NCI-H2196 treated with DMSO at 0.1 percent for 48 hours (cell line): Measurements from ENCODE around the gene TAOK3.
A peak's percentile ranks its signal among the peaks of the same experiment; 100 is the strongest.

Source experiments
- DNase-seq: peaks from one replicate; lab custom pipeline; 2025; ENCODE audit not compliant: unreplicated experiment; lab: John Stamatoyannopoulos, UW

TAOK3 gene

DNA sequence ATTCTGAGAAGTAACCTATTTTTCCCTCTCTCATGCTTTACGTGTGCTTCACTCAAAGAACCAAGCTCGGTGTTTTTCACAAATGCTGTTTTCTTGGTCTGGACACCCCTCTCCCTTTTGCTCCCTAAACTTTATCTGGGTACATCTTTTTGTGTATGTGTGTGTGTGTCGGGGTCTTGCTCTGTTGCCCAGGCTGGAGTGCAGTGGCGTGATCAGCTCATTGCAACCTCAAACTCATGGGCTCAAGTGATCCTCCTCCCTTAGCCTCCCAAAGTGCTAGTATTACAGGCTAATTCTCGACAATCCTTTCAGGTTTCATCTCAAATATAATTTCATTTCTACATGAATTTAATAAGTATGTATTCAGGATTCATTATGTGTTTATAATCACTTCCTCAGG lies 153.6 kb downstream of the TAOK3 start:
- DNase-seq: no peak

GRCh38 chr12:118213452-118213851 lies 159.3 kb downstream of the TAOK3 start:
- DNase-seq: no peak

DNA sequence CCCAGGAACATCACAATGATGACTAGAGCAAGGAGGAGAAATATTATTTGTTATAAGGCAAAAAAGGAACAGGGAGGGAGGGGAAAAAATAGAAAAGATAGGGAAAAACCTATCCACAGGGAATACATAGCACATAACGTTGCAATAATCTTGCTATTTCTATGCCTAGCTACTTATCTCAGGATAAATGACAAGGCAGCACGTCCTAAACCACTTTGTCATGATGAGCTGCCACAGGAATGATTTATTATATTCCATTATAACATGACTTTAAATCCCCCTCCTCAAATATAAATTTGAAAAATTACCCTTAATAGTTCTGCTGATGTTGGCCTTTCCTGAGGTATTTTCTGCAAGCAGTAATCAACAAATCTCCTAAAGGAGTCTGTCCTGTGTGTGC lies 160.1 kb downstream of the TAOK3 start:
- no peak for DNase-seq

- DNase-seq: no peak
Observed at GRCh38 chr12:118206107-118206412, 166.6 kb downstream of the TAOK3 start.

DNA sequence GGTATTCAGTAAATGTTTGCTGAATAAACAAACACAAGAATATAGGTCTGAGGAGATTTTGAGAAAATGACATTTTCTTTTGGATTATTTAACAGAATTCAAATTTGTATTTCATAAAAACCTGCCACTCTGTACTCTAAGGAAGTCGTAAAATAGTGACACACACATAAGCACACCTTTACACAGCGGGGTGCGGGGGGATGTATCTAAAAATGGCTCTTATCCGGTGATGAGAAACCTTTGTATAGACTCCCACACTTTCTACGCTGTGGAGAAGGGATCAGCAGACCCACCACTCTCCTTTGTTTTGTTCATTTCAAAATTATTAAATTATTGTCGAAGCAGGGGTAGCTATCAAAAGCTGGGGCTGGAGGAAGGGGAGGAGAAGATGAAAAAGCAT lies 178.7 kb downstream of the TAOK3 start:
- DNase-seq: no peak

GRCh38 chr12:118193477-118193876 lies 179.2 kb downstream of the TAOK3 start:
- DNase-seq: no peak

GRCh38 chr12:118190266-118190665 lies 182.4 kb downstream of the TAOK3 start:
- no peak for DNase-seq

DNA sequence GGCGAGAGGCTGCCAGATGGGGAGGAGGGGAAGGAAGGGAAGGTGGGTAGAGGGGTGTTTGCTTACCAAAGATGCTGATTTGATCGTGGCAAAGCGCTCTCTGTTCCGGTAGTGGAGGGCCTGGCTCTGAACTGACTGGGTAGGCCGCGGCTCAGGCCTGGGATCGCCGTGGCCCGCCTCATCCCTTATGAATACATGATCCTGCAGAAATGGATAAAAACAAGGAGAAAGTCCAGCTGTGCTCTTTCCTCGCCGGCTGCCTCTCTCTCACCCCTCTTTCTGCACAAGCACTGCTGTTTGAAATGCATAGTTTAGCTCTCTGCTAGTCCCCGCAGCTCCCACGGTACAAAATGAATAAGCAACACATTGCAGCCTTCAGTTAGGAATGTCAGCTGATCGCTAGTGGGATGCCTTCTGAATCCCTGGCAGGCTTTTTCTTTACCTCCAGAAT lies 182.9 kb downstream of the TAOK3 start:
- DNase-seq: no peak

GRCh38 chr12:118188690-118189371 lies 183.9 kb downstream of the TAOK3 start:
- DNase-seq: no peak

DNA sequence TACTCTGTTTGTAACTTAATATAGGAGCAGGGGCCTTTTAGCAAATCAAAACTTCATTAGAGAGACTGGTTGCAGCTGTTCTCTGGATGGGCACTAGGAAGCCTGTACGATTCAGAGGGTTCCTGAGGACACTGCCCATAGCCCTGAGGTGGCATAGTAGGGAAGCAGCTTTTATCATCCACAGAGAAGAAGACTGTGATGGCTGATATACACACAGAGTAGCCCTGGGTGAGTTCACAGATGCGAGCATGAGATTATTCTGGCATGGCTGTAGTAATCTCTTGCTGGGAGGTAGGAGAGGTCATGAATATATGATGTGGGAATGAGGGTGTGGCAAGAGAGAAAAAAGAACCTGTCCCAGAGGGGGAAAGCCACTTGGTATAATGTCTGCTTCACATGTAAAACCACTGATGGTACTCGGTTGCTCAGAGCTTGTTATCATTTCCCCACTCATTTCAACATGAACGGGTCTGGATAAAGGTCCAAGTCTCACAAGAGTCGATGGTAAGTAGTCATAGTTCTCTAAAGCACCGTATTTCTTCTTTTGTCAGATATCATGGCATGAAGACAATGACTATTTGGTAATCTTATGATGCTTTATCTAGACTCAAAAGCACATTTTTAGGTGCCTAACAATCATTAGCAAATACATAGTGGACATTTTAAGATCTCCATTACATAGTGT lies 184.8 kb downstream of the TAOK3 start:
- no peak for DNase-seq

DNA sequence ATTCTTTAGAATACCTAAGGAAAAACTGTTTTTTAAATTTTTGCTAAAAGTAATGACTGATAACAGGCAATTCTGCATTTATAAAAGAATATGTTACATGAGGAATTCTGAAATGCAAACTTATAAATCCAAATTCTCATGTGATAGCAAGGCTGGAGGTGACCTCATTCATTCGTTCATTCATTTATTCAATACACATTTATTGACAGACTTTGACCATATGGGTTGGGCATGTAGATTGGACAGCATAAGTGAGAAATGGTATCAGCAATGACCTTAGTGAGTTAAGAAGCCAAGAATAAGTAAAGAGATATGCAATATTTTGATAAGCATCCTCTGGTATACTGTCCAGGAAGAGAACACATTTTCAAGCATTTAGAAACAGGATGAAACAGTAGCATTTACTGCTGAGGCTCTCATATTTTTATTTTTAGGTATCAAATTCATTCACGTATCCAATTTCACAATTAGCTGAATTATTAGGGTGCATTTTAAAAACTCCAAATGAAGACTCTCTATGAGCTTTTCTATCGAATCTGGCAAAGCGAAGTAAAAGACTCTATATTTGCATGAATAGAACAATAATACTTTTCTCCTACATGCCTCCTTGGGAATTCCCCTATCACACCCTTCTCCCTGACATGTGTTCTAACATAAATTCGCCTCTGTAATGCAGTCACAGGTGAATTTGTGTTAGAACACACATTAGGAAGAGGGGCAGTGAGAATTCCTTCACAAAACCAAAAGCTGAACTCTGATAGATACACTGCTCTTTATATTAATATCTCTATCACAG lies 186.9 kb downstream of the TAOK3 start:
- no peak for DNase-seq

DNA sequence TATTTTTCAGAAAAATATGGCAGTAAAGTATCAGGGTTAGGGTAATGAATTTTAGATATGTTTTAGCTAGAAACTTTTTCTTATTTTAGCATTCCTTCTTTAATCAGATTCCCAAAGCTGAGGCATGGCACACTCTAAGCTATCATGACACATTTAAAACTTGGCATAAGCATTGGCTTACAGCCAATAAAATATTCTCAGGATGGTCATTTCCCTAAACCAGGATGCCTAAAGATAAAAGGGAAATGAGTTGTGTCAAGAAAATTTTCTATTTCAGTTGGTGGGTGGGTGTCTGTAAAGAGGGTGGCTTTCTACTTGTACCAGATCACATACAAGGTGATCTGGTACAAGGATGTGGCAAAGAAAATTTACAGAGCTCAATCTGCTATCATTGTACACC lies 189.0 kb downstream of the TAOK3 start:
- DNase-seq: no peak

DNA sequence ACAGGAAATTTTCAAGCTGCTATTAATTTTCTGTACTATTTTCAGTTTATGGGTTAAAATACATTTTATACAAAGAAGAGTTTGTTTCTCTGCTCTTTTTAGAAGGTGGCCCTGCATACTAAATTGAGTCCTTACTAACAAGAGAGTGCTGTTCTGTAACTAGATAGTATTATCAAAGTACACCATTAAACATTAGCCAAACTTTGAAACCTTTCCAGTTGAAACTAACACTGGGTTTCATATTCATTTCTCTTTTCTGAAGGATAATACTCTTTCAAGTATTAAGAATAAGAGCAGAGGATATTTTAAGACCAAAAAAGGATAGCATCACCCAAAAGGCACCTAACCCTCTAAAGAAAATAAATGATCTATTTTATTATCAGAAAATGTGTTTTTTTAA lies 189.6 kb downstream of the TAOK3 start:
- no peak for DNase-seq

- DNase-seq: no peak
Observed at GRCh38 chr12:118175823-118176447, 196.8 kb downstream of the TAOK3 start.

DNA sequence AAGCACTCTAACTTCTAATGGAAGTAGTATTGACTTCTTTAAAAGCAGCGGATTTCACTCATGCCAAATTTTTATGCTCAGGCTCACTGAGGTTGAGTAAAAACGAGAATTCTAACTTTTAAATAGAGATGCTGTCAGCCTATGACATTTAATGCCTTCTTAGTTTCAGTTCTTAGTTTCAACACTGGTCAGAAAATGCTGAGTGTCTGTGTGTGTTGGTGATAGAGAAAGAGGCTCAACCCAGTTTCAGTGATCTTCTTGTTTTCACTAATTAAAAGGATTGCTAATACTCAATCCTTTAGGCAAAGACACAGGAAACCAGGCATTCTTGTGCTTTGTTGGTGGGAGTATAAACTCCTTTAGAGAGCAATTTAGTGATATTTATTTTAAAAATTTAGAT lies 205.8 kb downstream of the TAOK3 start:
- DNase-seq: no peak

- DNase-seq: peak; percentile 13
Observed at GRCh38 chr12:118164798-118165486, 207.8 kb downstream of the TAOK3 start.

GRCh38 chr12:118160536-118160935 lies 212.2 kb downstream of the TAOK3 start:
- no peak for DNase-seq

DNA sequence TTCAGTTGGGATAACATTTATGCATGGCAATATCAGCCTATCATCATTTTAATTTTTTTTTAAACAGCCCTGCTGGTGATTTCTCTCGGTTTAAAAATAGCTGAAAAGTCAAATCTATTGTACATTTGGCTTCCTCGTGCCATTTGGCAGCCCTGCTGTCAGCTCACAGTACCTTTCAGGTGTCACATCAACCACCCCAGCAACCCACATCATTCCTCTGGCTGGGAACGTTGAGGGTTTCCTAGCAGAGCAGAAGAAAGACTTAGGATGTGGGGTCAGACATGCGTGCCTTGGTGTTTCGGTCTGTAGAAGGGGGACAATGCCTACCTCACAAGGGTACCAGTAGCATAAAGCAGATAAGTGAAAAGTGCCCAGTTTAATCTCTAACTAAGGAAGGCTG lies 221.0 kb downstream of the TAOK3 start:
- no peak for DNase-seq

- DNase-seq: no peak
Observed at GRCh38 chr12:118150625-118151024, 222.1 kb downstream of the TAOK3 start.

- DNase-seq: no peak
Observed at GRCh38 chr12:118148287-118148686, 224.4 kb downstream of the TAOK3 start.

- DNase-seq: no peak
Observed at GRCh38 chr12:118145798-118146156, 226.9 kb downstream of the TAOK3 start.
